SK-N-SH treated with all-trans-retinoic acid at 6 μM for 48 hours (cell line): Measurements from ENCODE around the gene TGFBR2.

Source experiments
- ATAC-seq: fragments of 200-7000 bp; cut with Tn5 transposase; 3 replicates; pipeline ENCODE4 v1.9.1; 2020; ENCODE audit warnings: mild to moderate bottlenecking, moderate library complexity
- ARNTL ChIP-seq: fragments of 450-650 bp; formaldehyde crosslinking; IDR thresholded peaks from 2 replicates; pipeline ENCODE4 v1.5.0; 2020; ENCODE audit warnings: low read depth, mild to moderate bottlenecking, moderate library complexity, borderline replicate concordance
- BACH2 ChIP-seq: fragments of 250-450 bp; sonication (Bioruptor Pico); IDR thresholded peaks from 2 replicates; pipeline ENCODE4 v1.9.0; 2021; ENCODE audit warnings: mild to moderate bottlenecking, borderline replicate concordance
- CREB5 ChIP-seq: fragments of 250-450 bp; sonication (Bioruptor Pico); IDR thresholded peaks from 2 replicates; pipeline ENCODE4 v1.5.1; 2020; ENCODE audit warnings: low read depth, mild to moderate bottlenecking, moderate library complexity
- CSDC2 ChIP-seq: fragments of 250-450 bp; sonication (Bioruptor Pico); IDR thresholded peaks from 2 replicates; pipeline ENCODE4 v1.5.0; 2020; ENCODE audit warnings: mild to moderate bottlenecking, moderate library complexity
- CSRNP3 ChIP-seq: fragments of 250-450 bp; sonication (Bioruptor Pico); IDR thresholded peaks from 2 replicates; pipeline ENCODE4 v1.5.1; 2021; ENCODE audit warnings: mild to moderate bottlenecking, moderate library complexity
- ESRRG ChIP-seq: fragments of 250-450 bp; sonication (Bioruptor Pico); IDR thresholded peaks from 2 replicates; pipeline ENCODE4 v1.6.1; 2021; ENCODE audit warnings: mild to moderate bottlenecking
- GLIS3 ChIP-seq: fragments of 250-450 bp; sonication (Bioruptor Pico); IDR thresholded peaks from 2 replicates; pipeline ENCODE4 v1.5.0; 2020; ENCODE audit warnings: mild to moderate bottlenecking, moderate library complexity
- ISL1 ChIP-seq: fragments of 250-450 bp; sonication (Bioruptor Pico); IDR thresholded peaks from 2 replicates; pipeline ENCODE4 v2.1.2; 2022; ENCODE audit warnings: mild to moderate bottlenecking, moderate library complexity
- OSR1 ChIP-seq: fragments of 250-450 bp; sonication (Bioruptor Pico); IDR thresholded peaks from 2 replicates; pipeline ENCODE4 v1.8.0; 2022; ENCODE audit warnings: moderate library complexity, mild to moderate bottlenecking, inconsistent platforms
- PATZ1 ChIP-seq: fragments of 250-450 bp; sonication (Bioruptor Pico); IDR thresholded peaks from 2 replicates; pipeline ENCODE4 v1.8.0; 2020; ENCODE audit warnings: mild to moderate bottlenecking, moderate library complexity, borderline replicate concordance
- PPARA ChIP-seq: fragments of 250-450 bp; sonication (Bioruptor Pico); IDR thresholded peaks from 2 replicates; pipeline ENCODE4 v1.5.0; 2020; ENCODE audit warnings: mild to moderate bottlenecking, borderline replicate concordance
- RARB ChIP-seq: fragments of 250-450 bp; sonication (Bioruptor Pico); IDR thresholded peaks from 2 replicates; pipeline ENCODE4 v1.8.0; 2021; ENCODE audit warnings: mild to moderate bottlenecking, moderate library complexity
- SNAI2 ChIP-seq: fragments of 250-450 bp; sonication (Bioruptor Pico); IDR thresholded peaks from 2 replicates; pipeline ENCODE4 v1.5.0; 2020; ENCODE audit warnings: mild to moderate bottlenecking, moderate library complexity
- TCF4 ChIP-seq: fragments of 250-450 bp; sonication (Bioruptor Pico); IDR thresholded peaks from 2 replicates; pipeline ENCODE4 v1.8.0; 2021; ENCODE audit warnings: mild to moderate bottlenecking, moderate library complexity, borderline replicate concordance
- TOX ChIP-seq: fragments of 250-450 bp; sonication (Bioruptor Pico); IDR thresholded peaks from 2 replicates; pipeline ENCODE4 v1.8.0; 2021; ENCODE audit warnings: mild to moderate bottlenecking, moderate library complexity, borderline replicate concordance
- TSHZ2 ChIP-seq: fragments of 250-450 bp; sonication (Bioruptor Pico); IDR thresholded peaks from 2 replicates; pipeline ENCODE4 v1.5.0; 2020; ENCODE audit warnings: mild to moderate bottlenecking, moderate library complexity
- ZFP3 ChIP-seq: fragments of 250-450 bp; sonication (Bioruptor Pico); IDR thresholded peaks from 2 replicates; pipeline ENCODE4 v1.5.0; 2020; ENCODE audit warnings: mild to moderate bottlenecking, moderate library complexity
- ZFP30 ChIP-seq: fragments of 450-650 bp; formaldehyde crosslinking; IDR thresholded peaks from 2 replicates; pipeline ENCODE4 v1.5.0; 2022; ENCODE audit warnings: mild to moderate bottlenecking, moderate library complexity
- ZNF565 ChIP-seq: fragments of 450-650 bp; formaldehyde crosslinking; conservative IDR thresholded peaks from 2 replicates; pipeline ENCODE4 v1.5.0; 2020; ENCODE audit warnings: low read depth, mild to moderate bottlenecking, moderate library complexity
- ZNF70 ChIP-seq: fragments of 450-650 bp; formaldehyde crosslinking; IDR thresholded peaks from 2 replicates; pipeline ENCODE4 v1.5.0; 2020; ENCODE audit warnings: mild to moderate bottlenecking, moderate library complexity
- ZNF8 ChIP-seq: fragments of 450-650 bp; formaldehyde crosslinking; IDR thresholded peaks from 2 replicates; pipeline ENCODE4 v1.5.0; 2020; ENCODE audit warnings: mild to moderate bottlenecking, moderate library complexity

TGFBR2 gene

GRCh38 chr3:30586806-30587486 lies 19.5 kb upstream of the TGFBR2 start:
- no peak for ATAC-seq
- TF ChIP-seq ZNF565 (CRISPR knock-in tag) (no peak), TSHZ2 (CRISPR knock-in tag) (no peak), CREB5 (no peak), GLIS3 (no peak), BACH2 (CRISPR knock-in tag) (no peak), TCF4 (CRISPR knock-in tag) (no peak), ZFP3 (CRISPR knock-in tag) (no peak), PATZ1 (CRISPR knock-in tag) (no peak), CSDC2 (no peak), RARB (CRISPR knock-in tag) (no peak), ZNF70 (CRISPR knock-in tag) (no peak), CSRNP3 (CRISPR knock-in tag) (no peak), OSR1 (CRISPR knock-in tag) (no peak), ARNTL (CRISPR knock-in tag) (no peak), ZNF8 (CRISPR knock-in tag) (no peak)
- TF ChIP-seq, all 23 proteins: peak for 0

- TF ChIP-seq CREB5 (no peak), RARB (CRISPR knock-in tag) (no peak), ESRRG (CRISPR knock-in tag) (no peak), ISL1 (CRISPR knock-in tag) (no peak)
- ATAC-seq: no peak
Observed at GRCh38 chr3:30587904-30588303, 18.5 kb upstream of the TGFBR2 start.

- no peak for ATAC-seq
- TF ChIP-seq RARB (CRISPR knock-in tag): no peak
- TF ChIP-seq CSDC2: no peak
- no peak for TF ChIP-seq BACH2 (CRISPR knock-in tag)
- no peak for TF ChIP-seq SNAI2 (CRISPR knock-in tag)
- TF ChIP-seq ZFP30 (CRISPR knock-in tag): no peak
- TF ChIP-seq PATZ1 (CRISPR knock-in tag): no peak
- TF ChIP-seq GLIS3: no peak
- TF ChIP-seq PPARA (CRISPR knock-in tag): no peak
- TF ChIP-seq ZNF8 (CRISPR knock-in tag): no peak
- no peak for TF ChIP-seq TOX (CRISPR knock-in tag)
- no peak for TF ChIP-seq TSHZ2 (CRISPR knock-in tag)
- TF ChIP-seq ZNF565 (CRISPR knock-in tag): no peak
- no peak for TF ChIP-seq ZFP3 (CRISPR knock-in tag)
Observed at GRCh38 chr3:30596152-30596551, 10.2 kb upstream of the TGFBR2 start.
